NCI-H2171 treated with DMSO at 0.1 percent for 48 hours (cell line): ENCODE data around the gene CTBP2.
"Not testable (repeated sequence)": the region's sequence is repeated elsewhere in the genome, so short reads cannot be mapped to it uniquely, and the experiment has no call there.

Source experiments
- DNase-seq: peaks from one replicate; lab custom pipeline; 2025; lab: John Stamatoyannopoulos, UW

CTBP2 gene

DNA sequence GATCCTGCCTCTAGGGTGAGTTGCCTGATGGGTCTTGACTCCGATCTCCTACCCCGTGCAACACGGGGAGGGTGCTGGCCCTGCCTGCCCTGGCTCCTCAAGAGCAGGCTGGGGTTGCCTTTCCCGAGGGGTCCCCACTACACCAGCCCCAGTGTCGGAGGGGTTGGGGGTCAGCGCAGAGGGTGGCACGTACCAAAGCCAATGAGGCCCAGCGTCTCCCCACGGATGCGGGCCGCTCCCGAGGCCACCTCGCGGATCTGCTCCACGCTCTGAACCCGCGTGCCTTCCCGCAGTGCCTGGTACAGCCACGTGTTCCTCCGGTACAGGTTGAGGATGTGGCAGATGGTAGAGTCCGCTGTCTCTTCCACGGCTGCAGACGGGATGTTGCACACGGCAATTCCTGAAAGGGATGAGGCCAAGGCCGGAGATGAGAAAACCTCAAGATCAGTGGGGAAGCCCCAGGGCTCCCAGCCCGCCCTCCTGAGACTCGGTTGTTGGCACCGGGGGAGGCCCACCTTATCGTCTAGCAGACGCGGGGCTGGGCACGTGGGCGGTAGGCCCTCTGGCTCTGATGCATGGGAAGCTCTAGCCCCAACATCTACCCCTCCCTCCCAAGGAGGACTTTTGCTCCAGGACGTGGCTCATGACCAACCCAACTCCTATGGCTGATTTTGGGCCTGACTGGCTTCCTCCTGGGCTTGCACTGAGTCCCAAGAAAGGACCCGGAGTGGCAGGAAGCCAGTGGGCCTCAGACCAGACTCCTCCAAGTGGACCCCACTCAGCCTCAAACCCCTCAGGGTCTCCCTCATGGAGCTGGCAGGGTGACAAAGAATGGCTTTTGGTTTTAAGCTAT, 162.4 kb downstream of the CTBP2 start:
- DNase-seq, result no peak

DNA sequence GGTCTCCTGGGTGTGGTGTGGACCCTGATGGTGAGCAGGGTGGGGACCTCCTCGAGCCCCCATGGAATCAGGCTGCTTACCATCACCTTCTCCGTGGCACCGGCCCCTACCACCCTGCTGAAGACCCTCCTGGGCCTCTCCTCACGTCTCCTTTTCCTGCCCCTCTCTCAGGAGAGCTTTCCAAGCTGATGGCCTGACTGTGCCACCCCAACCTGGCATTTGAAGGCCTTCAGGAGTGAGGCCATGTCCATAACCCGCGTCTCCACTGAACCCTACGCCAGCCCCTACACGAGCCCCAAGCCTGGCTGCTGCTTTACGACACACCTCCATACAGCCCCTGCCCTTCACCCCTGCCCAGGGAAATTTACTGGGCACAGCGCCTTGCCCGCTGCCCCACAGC, 163.1 kb downstream of the CTBP2 start:
- DNase-seq, result no peak

DNA sequence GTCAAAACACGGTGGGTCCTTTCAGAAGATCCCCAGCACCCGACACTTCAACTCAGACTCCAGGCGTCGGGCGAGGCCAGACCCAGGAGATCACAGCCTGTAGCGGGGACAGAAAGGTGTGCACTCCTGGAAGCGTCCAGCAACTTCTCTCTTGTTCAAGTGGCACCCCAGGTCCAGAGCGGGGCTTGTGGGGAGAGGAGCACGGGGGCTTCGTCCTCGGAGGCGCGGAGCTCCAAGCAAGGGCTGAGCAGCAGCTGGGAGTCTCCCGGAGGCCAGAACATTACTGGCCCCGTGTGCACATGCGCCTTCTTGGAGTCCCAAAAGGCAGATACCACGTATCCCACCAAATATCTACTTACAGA, 163.5 kb downstream of the CTBP2 start:
- DNase-seq, result no peak

DNA sequence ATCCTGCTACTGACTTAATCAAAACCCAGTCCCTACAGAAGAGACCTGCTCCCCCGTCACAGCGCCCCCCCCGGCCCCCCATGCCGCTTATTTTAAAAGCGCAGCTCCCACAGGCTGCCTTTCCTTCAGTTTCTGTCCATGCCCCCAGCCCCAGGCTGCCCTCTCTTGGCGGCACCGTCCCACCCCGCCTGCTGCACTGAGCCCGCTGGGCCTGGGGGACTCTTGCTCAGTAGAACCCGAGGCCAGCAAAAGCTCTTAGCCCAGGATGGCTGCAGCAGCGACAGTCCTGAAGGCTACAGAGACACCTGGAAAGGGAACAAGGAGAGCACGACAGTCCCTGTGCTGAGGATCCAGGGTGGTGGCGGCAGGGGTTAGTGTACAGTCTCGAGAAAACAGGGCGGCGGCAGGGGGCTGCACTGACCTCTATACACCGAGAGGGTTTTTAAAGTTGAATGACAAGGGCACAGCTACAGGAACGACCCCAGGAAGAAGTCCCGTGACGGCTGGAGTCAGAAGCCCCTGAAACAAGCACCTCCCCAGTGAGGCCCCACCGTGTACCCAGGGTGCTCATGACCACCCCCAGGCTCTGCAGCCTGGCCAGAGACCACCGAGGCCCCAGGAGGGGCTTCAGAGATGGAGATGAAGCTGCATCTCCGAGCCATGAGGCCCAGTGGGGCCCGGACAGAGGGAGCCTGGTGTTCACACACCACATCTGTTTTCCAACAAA, 164.1 kb downstream of the CTBP2 start:
- DNase-seq, result no peak

DNA sequence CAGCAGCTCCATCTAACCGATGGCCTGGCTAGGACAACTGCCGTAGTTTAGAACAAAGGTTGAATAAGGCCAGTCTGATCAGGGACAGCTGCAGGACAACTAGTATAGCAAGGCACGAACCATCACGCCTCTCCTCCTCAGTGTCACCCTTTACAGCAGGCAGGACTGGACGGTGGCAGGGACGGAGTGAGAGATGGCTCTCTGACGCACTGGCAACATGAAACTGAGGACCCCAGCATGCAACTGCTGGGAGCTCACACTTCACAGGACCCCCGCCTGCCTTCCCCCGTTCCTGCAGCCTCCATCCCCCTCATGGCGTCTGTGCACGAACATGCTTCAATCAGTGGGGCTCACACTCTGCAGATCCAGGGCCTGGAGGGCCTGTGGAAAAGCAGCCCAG, 164.8 kb downstream of the CTBP2 start:
- no peak for DNase-seq

DNA sequence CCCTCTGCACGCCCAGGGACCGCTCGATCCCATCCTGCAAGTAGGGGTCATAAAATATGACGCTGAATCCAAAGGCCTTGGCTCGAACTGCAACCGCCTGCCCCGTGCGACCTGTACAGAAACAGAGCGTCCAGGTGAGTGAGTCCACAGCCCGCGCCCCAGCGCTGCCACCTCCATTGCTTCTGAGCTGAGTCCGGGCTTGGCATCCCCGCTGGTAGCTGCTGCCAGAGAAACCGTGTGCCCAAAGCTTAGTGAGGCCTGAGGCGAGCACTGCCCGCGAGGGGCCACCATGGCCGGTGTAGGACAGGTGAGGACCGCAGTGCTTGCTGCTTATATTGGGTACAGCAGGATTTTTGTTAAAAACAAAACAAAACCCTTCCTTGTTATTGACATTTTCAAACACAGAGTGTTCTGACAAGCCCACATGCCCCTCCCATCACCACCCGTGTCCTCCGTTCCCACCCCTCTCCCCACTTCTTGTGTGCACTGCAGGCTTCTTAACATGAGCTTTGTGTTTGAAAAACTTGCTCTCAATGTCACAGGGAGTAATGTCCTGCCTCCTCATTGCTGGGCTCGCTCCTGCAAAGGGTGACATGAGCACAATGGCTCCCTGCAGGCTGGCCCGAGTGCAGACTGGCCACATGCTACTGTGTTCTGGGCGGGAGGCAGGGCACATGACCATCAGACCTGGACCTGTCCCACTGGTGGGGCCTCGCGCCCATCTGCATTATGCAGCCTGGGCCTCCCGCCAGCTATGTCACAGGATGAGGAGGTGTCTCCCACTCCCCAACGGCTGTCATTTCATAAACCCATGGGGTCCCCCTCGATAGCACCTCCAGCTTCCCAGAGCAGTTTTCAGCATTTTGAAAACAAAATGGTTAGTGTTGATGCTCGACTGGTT, 165.5 kb downstream of the CTBP2 start:
- DNase-seq, result no peak

DNA sequence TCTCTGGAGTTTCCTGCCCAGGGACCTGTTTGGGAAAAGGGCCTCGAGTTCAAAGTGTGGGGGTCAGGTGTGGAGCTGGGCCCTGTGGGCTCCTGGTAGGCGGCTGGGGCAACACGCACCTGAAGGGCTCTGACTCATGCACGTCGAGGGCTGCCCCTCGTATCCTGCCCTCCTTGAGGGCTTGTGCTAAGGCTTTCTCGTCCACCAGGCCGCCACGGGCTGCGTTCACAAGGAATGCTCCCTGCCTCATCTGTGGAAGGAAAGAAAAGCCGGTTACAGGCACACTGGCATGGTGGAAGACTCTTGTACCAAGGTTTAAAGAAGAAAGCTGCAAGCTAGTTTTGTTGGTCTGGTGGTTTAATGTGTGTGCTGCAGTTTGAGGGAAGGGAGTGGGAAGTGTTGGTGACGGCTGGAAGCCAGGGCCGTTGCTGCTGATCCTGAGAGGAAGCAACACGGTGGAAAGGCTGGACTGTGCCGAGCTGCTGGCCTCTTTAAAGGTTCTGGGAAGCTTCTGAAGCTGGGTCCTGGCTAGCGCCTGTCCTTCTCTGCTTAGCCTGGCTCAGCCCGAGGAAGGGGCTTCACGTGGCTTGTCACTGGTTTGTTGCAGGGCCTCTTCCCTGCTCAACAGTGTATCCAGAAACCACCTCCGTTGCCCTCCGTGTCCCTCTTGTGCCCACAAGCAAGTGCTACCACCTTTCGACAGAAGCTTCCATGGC, 166.5 kb downstream of the CTBP2 start:
- DNase-seq, result no peak

DNA sequence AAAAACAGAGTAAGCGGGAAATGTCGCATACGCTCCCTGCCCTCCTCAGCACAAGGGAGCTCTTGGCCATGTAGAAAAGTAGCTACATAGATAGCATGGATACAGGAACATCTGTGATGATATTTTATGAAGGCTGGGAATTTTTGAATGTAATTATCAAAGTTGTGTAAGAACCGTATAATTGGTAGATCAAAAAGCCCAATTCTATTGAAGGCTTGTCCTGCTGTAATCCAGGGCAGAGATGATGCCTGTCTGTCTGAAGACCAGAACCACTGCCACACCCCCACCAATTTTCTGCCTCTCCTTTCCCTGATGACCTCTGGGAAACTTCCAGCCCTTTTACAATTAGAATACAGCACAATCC, 167.0 kb downstream of the CTBP2 start:
- no peak for DNase-seq

DNA sequence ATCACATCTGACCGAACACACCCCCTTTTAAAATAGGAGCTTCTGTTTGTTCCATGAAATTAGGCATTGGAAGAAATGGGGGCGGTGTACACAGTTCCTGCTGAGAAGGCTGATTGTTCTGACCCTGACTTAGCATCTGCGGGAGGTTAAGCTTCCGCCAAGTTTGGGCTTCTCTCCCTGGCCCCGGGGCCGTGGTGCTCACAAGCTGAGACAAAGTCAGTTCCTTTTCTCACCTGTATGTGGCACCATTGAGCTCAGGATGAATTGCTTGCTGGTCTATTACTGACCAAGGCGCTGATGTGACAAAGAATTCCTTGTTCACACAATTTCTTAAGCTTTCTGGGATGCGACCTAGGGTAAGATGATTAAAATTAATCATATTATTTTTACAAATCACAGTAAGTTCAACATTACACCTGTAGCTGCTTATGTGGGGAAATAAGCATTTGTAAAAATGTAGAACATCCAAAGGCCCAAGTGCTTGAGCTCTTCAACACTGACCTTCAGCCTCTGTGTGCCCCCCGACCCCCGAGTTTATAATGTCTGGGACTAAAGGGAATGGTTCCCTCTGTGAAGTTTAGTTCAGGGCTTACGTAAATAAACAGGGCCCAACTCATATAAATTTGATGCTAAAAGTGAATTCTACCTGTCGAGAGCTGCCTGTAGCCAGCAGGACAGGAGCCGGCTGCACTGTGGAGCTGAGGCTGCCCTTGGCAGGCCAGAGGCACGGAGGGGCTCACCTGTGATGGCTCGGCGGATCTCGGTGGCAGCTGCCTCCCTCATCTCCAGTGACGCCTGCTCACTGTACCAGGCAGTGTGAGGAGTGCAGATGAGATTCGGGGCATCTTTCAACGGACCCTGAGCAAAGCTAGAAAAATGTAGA, 167.7 kb downstream of the CTBP2 start:
- peak; percentile 18 for DNase-seq

DNA sequence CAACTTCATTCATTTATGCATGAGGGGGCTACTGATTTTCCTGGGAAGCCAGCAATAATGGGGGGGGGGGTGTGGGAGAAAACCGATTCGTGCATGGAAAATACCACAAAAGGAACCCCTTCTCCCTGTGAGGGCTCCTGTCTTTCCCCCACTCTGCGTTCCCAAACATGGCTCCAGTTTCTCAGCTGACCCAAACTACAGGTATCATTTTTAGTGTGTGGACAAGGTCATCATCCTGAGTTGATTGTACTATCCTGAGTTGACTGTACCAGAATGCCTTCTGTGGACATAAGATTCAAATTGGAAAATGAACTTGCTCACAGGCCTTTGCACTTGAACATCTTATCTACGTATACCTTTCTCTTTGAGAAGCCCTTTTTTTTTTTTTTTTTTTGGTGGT, 168.5 kb downstream of the CTBP2 start:
- DNase-seq, result no peak

DNA sequence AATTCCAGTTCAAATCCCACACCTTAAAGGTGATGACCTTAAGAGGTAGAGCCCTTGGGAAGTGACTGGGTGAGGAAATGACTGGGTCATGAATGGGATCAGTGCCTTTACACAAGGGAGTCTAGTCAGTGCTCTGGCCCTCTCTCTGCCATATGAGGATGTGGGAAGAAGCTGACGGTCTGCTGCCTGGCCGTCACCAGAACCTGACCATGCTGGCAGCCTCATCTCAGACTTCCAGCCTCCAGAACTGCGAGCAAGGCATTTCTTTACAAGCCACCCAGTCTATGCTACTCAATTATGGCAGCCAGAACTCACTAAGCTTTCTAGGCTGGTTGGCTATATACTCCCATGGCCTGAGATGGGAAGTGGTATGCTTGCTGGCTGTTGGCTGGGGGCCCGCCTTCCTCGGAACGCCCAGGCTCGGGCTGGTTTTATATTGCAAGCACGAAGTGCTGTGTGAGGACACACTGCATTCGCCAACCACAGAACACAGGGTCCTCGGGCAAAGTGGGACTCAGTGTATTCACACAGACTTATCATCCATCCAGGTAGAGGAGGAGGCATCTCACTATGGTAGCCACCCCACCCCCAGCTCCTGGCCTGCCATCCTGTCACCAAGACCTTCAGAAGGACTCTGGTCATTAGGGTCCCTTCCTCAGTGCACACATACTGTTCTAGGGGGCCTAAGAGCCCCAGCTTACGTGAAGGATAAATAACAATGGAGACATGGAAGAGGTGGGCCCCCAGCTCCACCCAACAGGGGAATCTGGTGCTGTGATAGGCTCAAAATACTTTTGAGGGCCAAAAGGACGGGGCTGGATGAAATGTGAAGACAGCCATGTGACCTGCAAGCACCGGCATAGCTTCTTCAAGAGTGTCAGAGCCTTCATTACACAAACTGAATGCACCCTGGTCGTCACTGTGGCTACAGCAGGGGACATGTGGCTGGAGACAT, 169.4 kb downstream of the CTBP2 start:
- no peak for DNase-seq

DNA sequence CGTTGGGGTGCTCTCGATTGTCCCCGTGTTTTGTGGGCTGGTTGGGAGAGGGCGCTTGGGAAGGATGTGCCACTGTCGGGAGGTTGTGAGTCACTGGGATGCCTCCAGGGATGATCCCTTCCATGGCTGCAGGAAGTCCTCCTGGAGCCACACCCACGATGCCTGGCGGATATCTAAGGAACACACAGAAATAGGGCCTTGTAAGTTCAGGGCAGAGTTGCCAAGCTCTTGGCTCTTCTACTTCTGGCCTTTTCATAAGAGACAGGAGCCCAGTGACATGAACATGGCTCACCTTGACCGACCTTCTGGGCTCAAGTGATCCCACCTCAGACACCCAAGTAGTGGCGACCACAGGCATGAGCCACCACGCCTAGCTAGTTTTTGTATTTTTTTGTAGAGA, 170.8 kb downstream of the CTBP2 start:
- DNase-seq, result no peak

DNA sequence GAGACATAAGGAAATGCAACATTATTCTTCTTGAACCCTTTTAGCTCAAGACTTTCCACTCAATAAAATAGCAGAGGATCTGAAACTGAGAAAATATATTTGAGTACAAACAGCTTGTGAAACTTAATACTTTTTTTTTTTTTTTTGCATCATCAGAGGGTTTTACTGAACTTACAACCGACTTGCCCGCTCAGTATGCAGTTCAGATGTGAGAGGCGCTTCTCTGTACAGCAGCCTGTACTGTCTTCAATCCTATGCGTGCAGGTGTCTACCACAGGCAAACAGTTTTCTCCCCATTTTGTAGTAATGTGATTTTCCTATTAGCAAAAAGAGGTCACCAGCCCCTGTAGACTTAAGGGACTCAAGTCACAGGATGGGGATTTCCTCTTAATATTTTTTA, 171.6 kb downstream of the CTBP2 start:
- not testable (repeated sequence) for DNase-seq

DNA sequence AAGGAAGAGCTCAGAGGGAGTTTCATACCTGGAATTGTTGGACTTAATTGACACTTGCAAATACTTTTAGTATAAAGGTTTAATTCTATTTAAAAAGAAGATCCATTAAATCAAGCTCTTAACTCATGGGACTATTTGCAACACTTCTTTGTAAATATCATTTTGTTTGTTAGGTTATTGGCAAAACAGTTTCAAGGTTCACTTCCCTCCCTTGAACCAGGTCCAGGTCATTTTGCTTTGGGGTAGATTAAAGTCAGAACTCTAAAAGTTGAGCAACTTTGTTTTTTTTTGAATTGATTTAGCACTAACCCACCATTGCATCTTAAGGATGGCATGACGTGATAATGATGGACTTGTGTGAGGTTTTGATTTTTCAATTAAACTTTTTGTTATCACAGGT, 172.6 kb downstream of the CTBP2 start:
- DNase-seq, result no peak

DNA sequence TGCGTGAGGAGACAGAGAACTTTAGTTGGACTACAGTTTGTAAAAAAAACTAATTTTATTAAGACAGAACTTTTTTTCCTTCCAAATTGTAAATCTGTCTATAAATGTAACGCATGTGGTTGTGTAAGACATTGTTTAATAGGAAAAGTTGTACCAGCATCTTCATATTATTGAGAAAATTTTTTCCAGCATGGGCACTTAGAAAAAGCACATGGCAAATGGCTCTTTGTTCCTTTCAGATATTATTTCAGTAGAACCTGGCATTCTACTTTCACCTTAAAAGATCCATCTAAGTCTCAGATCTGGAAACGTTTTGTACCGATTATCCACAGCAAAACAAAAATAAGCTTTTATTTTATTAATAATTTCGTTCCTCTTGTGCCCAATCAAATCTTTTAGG, 175.2 kb downstream of the CTBP2 start:
- no peak for DNase-seq

DNA sequence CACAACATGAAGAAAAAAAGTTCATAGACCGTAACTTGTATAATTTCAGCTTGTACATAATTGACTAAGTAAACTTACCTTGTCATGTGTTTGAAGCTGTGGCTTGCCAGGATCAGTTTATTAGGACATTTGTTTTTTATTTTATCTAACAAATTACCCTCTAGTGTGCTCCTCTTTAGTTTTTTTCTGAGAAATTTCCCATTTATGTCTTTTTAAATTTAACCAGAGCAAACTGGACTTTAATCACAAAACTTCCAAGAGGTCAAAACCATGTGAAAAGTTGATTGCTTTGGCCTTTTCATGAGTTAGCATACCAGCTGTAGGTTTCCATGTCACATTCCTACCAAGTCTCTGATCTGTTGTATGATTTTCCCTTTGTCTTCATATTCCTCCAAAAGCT, 176.0 kb downstream of the CTBP2 start:
- DNase-seq, result no peak

DNA sequence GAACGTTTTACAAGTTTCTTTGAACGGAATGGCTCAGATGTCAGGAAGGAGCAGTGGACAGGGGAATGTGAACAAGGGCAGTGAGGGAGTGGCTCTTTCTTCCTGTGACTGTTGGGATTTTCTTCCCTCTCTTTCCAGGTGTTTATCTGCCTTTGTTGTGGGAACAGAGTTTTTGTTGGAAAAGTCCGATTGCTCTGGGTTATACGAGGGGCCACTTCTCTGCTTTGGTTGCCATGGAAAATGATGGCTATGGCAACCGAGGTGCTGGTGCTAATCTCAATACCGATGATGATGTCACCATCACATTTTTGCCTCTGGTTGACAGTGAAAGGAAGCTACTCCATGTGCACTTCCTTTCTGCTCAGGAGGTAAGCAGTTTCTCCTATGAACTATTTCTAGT, 177.0 kb downstream of the CTBP2 start:
- DNase-seq, result no peak

DNA sequence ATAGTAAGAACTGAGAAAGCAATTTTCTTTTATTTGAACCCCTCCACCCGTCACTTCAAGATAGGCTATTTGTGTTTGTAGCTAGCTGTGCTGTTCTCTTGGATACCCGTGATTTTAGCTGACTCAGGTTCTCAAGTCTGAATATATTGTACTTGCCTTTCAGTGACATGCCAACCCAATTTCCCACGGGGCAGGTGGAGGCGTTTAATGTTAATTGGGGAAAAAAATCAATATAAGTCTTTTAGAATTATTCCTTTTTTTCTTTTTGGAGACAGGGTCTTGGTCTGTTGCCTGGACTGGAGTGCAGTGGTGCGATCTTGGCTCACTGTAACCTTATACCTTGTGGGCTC, 182.0 kb downstream of the CTBP2 start:
- DNase-seq, result no peak

DNA sequence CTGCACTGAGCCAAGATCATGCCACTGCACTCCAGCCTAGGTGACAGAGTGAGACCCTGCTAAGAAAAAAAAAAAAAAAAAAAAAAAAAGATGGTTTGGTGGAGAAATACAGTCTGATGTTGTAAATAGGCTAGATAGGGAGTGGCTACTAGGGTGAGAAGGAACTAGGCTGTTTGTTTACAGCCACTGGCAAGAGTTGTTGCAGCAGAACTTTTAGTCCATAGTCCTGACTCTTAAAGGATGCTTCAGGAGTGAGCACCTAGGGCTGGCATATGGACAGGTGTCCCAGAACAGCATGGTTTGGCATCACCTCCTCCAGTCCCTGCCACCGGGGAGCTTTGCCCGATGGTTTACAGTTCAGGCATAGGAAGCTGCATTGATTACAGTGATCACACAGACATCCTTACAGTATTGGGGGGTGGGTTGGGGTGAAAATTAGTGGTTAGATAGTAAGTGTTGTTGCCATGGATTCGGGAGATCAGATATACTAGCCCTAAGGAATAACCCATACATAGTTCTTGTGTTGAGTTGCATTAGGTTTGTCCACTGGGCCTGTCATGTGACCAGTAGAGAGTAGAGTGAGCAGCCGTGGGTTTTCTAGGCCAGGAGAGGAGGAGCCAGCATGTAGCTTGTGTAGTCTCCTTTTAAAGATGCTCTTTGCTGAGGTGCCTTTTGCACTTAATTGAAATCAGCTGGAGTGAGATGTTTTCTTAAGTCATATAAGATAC, 182.6 kb downstream of the CTBP2 start:
- no peak for DNase-seq
